ENCODE data around the gene SLC6A19. TPM values are rescaled to one million over a fixed set of nuclear protein-coding genes. Genes with fewer than 3 reads are reported as not detected.

Gene SLC6A19
- total and polyA plus RNA-seq, 10 of the 15 experiments (the other 5 are each of a cell fraction or from before 2014, with no cell fraction given), result 0.01 to 0.03 TPM; not detected in 8

DNA sequence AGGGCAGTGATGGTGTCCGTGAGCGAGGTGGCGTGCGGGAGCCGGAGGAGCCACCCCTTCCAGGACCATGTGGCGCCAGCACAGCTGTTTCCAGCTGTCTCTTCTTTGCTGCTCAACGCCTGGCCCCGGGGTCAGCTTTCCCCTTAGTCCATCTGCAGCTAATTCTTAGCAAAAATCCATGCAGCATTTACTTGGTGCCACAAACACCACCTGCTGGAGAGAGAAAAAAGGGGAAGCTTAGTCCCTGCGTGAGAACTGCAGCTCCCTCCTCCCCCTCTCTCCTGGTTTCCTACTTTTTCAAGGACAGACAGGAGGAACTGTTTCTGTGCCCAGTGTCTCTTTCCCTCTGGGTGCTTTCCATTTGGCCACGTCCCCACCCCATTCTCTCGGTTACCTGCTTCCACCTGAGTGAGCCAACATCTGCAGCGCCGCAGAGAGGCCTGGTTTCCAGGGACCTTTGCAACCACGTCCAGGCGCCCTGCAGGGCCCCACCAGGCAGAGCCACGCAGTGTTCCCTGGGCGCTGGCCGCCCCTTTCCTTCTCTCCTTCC lies 3.4 kb downstream of the SLC6A19 start (continued):
- TF ChIP-seq EZH2 (IDR thresholded peaks at IDR 0.05; ENCODE audit: borderline replicate concordance, control insufficient read depth, low read depth, low read length), result no peak
- no peak for TF ChIP-seq MYC (IDR thresholded peaks at IDR 0.05; ENCODE audit: insufficient read depth, insufficient read length, insufficient replicate concordance, low read length, severe bottlenecking)
- TF ChIP-seq, protein P1, sequence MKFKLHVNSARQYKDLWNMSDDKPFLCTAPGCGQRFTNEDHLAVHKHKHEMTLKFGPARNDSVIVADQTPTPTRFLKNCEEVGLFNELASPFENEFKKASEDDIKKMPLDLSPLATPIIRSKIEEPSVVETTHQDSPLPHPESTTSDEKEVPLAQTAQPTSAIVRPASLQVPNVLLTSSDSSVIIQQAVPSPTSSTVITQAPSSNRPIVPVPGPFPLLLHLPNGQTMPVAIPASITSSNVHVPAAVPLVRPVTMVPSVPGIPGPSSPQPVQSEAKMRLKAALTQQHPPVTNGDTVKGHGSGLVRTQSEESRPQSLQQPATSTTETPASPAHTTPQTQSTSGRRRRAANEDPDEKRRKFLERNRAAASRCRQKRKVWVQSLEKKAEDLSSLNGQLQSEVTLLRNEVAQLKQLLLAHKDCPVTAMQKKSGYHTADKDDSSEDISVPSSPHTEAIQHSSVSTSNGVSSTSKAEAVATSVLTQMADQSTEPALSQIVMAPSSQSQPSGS (IDR thresholded peaks at IDR 0.05; ENCODE audit: low read length), result no peak
- TF ChIP-seq DPF2 (IDR thresholded peaks at IDR 0.05), result no peak
- TF ChIP-seq SKIL (IDR thresholded peaks at IDR 0.05; ENCODE audit: low read depth, poor library complexity, severe bottlenecking), result no peak
- no peak for TF ChIP-seq ZNF384 (IDR thresholded peaks at IDR 0.05; ENCODE audit: borderline replicate concordance, low read depth, low read length)
- TF ChIP-seq KDM1A (IDR thresholded peaks at IDR 0.05; ENCODE audit: borderline replicate concordance), result no peak
- TF ChIP-seq GATAD2B (conservative IDR thresholded peaks at IDR 0.05; ENCODE audit: low read depth), result no peak
- no peak for TF ChIP-seq KAT2A (conservative IDR thresholded peaks at IDR 0.05; ENCODE audit: control insufficient read depth, low read depth, low read length)
- TF ChIP-seq NR2C1 (IDR thresholded peaks at IDR 0.05), result no peak
- TF ChIP-seq EGR1 (IDR thresholded peaks at IDR 0.05; ENCODE audit: borderline replicate concordance in 1 of 2, low read depth in 2 of 2, low read length in 2 of 2), result no peak

All from GM12878 (cell line).